Cardiac muscle cell (in vitro differentiated cells and primary cell): ENCODE data around the gene THUMPD3. TPM values are rescaled to one million over a fixed set of nuclear protein-coding genes. Genes with fewer than 3 reads are reported as not detected.

ENCODE experiments used
- DNase-seq, 2 donors: peaks; one replicate each; pipeline versions ENCODE4 v3.0.0 to v3.0.0-alpha.2; 2010 to 2017; ENCODE audit warnings: low read depth in 1 of 2, low spot score in 1 of 2
- H3K27ac ChIP-seq: fragments of 200-600 bp; sonication (generic); 2 replicates; pipeline ENCODE4 v1.5.1; 2016
- H3K27me3 ChIP-seq: fragments of 200-600 bp; sonication (generic); 2 replicates; pipeline ENCODE4 v1.6.0; 2016; ENCODE audit warnings: control low read depth
- H3K36me3 ChIP-seq: fragments of 200-600 bp; sonication (generic); 2 replicates; pipeline ENCODE4 v1.5.1; 2016; ENCODE audit warnings: control low read depth
- H3K4me1 ChIP-seq: fragments of 200-600 bp; sonication (generic); 2 replicates; pipeline ENCODE4 v1.8.1; 2017; ENCODE audit warnings: low read depth, mild to moderate bottlenecking, mixed run types
- H3K4me3 ChIP-seq: fragments of 200-600 bp; sonication (generic); 2 replicates; pipeline ENCODE4 v1.5.1; 2016; ENCODE audit warnings: mild to moderate bottlenecking
- H3K9me3 ChIP-seq: fragments of 200-600 bp; sonication (generic); 2 replicates; pipeline ENCODE4 v1.5.1; 2017; ENCODE audit warnings: low read depth, mild to moderate bottlenecking, control low read depth
- polyA plus RNA-seq: library from polyadenylated mRNA; unstranded; fragments of >200 nt; fragmentation: Nextera tagmentation; extraction: Ambion mirVana; gene quantifications from 2 replicates; pipeline ENCODE4 v1.2.1, GENCODE V29; 2016
- total RNA-seq: library from RNA; depleted of rRNA; stranded (reverse); fragments of >200 nt; gene quantifications from 2 replicates; pipeline ENCODE4 v1.2.3, GENCODE V29; 2016
- TF ChIP-seq, protein P1 (sequence below): IDR thresholded peaks from 2 replicates; pipeline ENCODE4 v1.5.1; 2012; ENCODE audit warnings: low read depth, mild to moderate bottlenecking, low read length

Gene THUMPD3
- total and polyA plus RNA-seq, 2 experiments from 2014 or later, result 24.5 to 33.6 TPM

GRCh38 chr3:9415485-9416138 is 52.8 kb downstream of the THUMPD3 start:
- H3K9me3 ChIP-seq, result no peaks in the 10 kb centered on the region
- no peaks in the 10 kb centered on the region for H3K36me3 ChIP-seq
- no peak for DNase-seq
- TF ChIP-seq, protein P1, sequence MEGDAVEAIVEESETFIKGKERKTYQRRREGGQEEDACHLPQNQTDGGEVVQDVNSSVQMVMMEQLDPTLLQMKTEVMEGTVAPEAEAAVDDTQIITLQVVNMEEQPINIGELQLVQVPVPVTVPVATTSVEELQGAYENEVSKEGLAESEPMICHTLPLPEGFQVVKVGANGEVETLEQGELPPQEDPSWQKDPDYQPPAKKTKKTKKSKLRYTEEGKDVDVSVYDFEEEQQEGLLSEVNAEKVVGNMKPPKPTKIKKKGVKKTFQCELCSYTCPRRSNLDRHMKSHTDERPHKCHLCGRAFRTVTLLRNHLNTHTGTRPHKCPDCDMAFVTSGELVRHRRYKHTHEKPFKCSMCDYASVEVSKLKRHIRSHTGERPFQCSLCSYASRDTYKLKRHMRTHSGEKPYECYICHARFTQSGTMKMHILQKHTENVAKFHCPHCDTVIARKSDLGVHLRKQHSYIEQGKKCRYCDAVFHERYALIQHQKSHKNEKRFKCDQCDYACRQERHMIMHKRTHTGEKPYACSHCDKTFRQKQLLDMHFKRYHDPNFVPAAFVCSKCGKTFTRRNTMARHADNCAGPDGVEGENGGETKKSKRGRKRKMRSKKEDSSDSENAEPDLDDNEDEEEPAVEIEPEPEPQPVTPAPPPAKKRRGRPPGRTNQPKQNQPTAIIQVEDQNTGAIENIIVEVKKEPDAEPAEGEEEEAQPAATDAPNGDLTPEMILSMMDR, result no peak
- H3K4me1 ChIP-seq, result peaks cover 14% of the 10 kb centered on the region
- H3K4me3 ChIP-seq, result no peak overlapping the region
- H3K27ac ChIP-seq, result peak overlapping the region; percentile 63
- no peaks in the 10 kb centered on the region for H3K27me3 ChIP-seq

- TF ChIP-seq, protein P1, result no peak
- Histone ChIP-seq H3K4me1 (peaks cover 13% of the 10 kb centered on the region), H3K4me3 (no peak overlapping the region), H3K27ac (peak overlapping the region; percentile 63), H3K27me3 (no peaks in the 10 kb centered on the region), H3K9me3 (no peaks in the 10 kb centered on the region), H3K36me3 (no peaks in the 10 kb centered on the region)
- peak in 1 of 2 donors; percentile 23 for DNase-seq
Measured at GRCh38 chr3:9416139-9416780, 53.4 kb downstream of the THUMPD3 start.

- H3K27ac ChIP-seq, result peak overlapping the region; percentile 50
- no peaks in the 10 kb centered on the region for H3K9me3 ChIP-seq
- H3K4me1 ChIP-seq, result peaks cover 26% of the 10 kb centered on the region
- peak in 1 of 2 donors; percentile 33 for DNase-seq
- no peaks in the 10 kb centered on the region for H3K27me3 ChIP-seq
- H3K36me3 ChIP-seq, result peaks cover 11% of the 10 kb centered on the region
- TF ChIP-seq, protein P1, result no peak
- no peak overlapping the region for H3K4me3 ChIP-seq
Measured at GRCh38 chr3:9420850-9421549, 58.1 kb downstream of the THUMPD3 start.

DNA sequence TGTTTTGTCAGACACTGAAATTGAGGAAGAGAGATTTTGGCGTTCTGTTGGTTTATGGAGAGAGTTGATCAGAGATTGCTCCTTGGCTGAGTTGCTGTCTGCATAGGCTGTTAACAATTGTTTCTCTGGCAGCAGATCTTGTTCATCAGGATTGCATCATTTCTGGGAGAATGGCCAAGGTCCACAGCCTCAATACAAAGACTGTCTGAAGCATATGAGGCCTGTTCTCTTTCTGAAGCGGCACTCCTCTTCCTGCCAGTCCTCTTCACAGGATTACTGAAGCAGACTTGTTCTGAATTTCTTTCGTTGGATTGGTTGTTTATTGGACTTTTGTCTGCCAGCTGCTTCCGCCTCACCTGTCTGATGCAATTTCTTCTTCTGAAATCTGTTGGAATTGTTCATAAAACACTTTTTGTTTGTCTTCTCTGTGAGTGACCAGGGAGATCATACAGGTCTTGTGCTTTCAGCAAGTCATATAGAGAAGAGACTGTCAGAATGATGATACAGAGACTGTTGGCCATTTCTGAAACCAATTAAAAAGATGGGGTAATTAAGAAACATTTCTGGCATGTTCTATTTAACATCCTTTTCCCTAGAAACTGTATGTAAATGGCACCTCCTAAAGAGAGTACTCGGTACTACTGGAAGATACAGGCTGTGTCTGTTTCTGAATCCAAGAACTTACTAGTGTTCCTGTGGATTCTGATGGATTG is 60.0 kb downstream of the THUMPD3 start:
- H3K4me3 ChIP-seq, result no peak overlapping the region
- H3K36me3 ChIP-seq, result peaks cover 27% of the 10 kb centered on the region
- no peaks in the 10 kb centered on the region for H3K9me3 ChIP-seq
- TF ChIP-seq, protein P1, result peak; percentile 67
- no peaks in the 10 kb centered on the region for H3K27me3 ChIP-seq
- H3K4me1 ChIP-seq, result peaks cover 20% of the 10 kb centered on the region
- H3K27ac ChIP-seq, result peak overlapping the region; percentile 89
- DNase-seq, result peak; percentile 77 to 98

- H3K27ac ChIP-seq, result no peak overlapping the region
- no peak for DNase-seq
- peaks cover 2% of the 10 kb centered on the region for H3K4me1 ChIP-seq
- H3K4me3 ChIP-seq, result no peak overlapping the region
- TF ChIP-seq, protein P1, result no peak
- no peaks in the 10 kb centered on the region for H3K27me3 ChIP-seq
- H3K36me3 ChIP-seq, result peaks cover 74% of the 10 kb centered on the region
- no peaks in the 10 kb centered on the region for H3K9me3 ChIP-seq
Measured at GRCh38 chr3:9428411-9428810, 65.6 kb downstream of the THUMPD3 start.
